ENCODE data around the gene SLCO1C1. TPM values are rescaled to one million over a fixed set of nuclear protein-coding genes. Genes with fewer than 3 reads are reported as not detected.

Gene SLCO1C1, protein sequence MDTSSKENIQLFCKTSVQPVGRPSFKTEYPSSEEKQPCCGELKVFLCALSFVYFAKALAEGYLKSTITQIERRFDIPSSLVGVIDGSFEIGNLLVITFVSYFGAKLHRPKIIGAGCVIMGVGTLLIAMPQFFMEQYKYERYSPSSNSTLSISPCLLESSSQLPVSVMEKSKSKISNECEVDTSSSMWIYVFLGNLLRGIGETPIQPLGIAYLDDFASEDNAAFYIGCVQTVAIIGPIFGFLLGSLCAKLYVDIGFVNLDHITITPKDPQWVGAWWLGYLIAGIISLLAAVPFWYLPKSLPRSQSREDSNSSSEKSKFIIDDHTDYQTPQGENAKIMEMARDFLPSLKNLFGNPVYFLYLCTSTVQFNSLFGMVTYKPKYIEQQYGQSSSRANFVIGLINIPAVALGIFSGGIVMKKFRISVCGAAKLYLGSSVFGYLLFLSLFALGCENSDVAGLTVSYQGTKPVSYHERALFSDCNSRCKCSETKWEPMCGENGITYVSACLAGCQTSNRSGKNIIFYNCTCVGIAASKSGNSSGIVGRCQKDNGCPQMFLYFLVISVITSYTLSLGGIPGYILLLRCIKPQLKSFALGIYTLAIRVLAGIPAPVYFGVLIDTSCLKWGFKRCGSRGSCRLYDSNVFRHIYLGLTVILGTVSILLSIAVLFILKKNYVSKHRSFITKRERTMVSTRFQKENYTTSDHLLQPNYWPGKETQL
- total RNA-seq = not detected

DNA sequence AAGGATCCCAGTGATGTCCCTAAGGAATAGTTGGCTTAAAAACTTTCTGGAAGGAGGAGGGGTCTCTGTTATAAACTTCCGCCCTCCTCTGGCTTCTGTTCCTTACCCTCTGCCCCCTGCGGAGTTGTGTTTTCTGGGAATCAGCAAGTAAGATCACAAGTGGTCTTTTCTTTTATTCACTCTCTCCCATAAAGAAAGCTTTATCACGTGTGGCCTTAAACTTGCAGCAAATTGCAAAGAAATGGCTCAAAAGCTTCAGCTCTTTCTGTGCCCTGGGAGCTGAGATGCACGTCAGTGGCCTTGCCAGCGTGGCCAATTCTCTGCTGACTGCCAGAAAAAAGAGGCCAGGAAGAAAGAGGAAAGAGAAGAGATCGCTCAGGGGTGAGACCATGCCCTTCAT is at the start of gene SLCO1C1:
SLCO1C1 (plus strand) TSS at position 101 of the 400 bp plus-strand sequence. CDS start 4,245 bp downstream, outside the sequence.
- H3K36me3 Mint-ChIP-seq = no peaks in the 10 kb centered on the region
- H3K27me3 Mint-ChIP-seq = no peaks in the 10 kb centered on the region
- H3K4me3 Mint-ChIP-seq = no peak within 1 kb of the TSS
- H3K4me1 Mint-ChIP-seq = no peaks in the 10 kb centered on the region
- ATAC-seq = no peak
- H3K9me3 Mint-ChIP-seq (ENCODE audit: low read depth) = peaks cover 2% of the 10 kb centered on the region
- no peak within 1 kb of the TSS for H3K27ac Mint-ChIP-seq
- CTCF ChIA-PET = no interaction called here
- no peak for DNase-seq

DNA sequence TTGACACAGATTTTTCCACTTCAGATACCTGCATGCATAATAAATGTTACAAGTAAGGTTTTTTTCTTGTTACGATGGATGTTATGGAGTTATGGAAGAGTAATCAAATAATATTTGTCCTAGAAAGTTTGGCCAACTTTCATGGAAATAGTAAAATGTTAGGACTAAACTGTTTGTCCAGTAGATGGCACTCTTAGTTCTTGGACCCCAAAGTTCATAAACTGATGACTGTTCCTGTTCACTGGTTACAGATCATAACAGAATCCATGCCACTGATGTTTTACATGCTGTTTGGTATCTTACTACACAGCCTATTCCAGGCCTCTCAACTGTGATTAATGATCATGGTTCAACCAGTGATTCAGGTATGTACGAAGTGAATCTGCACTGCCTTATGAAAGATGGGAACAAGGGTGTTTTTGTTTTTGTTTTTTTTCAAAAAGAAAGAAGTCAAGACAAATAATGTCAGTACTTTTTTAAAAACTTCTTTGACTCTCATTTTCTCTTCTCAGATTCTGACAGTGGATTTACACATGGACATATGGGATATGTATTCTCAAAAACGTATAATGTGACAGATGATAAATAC is 48.8 kb upstream of the SLCO1C1 start:
- no peaks in the 10 kb centered on the region for H3K4me1 Mint-ChIP-seq
- DNase-seq (no peak), ATAC-seq (no peak)
- H3K4me3 Mint-ChIP-seq = no peak overlapping the region
- H3K36me3 Mint-ChIP-seq = no peaks in the 10 kb centered on the region
- H3K27ac Mint-ChIP-seq = no peak overlapping the region
- CTCF ChIA-PET = no interaction called here
- no peaks in the 10 kb centered on the region for H3K27me3 Mint-ChIP-seq
- no peaks in the 10 kb centered on the region for H3K9me3 Mint-ChIP-seq (ENCODE audit: low read depth)

DNA sequence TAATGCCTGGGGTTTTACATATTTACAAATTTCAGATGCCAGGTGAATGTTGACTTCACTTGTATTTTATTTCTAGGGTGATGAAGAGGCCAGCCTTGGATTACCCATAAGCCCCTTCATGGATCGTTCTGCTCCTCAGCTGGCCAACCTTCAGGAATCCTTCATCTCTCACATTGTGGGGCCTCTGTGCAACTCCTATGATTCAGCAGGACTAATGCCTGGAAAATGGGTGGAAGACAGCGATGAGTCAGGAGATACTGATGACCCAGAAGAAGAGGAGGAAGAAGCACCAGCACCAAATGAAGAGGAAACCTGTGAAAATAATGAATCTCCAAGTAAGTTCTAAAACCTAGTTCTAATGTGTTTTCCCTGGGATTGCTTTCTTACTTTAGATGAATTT is 41.3 kb upstream of the SLCO1C1 start:
- DNase-seq (no peak), ATAC-seq (no peak)
- no peaks in the 10 kb centered on the region for H3K27me3 Mint-ChIP-seq
- H3K9me3 Mint-ChIP-seq (ENCODE audit: low read depth) = no peaks in the 10 kb centered on the region
- CTCF ChIA-PET = no interaction called here
- no peak overlapping the region for H3K4me3 Mint-ChIP-seq
- no peak overlapping the region for H3K27ac Mint-ChIP-seq
- H3K36me3 Mint-ChIP-seq = no peaks in the 10 kb centered on the region
- peaks cover 4% of the 10 kb centered on the region for H3K4me1 Mint-ChIP-seq

DNA sequence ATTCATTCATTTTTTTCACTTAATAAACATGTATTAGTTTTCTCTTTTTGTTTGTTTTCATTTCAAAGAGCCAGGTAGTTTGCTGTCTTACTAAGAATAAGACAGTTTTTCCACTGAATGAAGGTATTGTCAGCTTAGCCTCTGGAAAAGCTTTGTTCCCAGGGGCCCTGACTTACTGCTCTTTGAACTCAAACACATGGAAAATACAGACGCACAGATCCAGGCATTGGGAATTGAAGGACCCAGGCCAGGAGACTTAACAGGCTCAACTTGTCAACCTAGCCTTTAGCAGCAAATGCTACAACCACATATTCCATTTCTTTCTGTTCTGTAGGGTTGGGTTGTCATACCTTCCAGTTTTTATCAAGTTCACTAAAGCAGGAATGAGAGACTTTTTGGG is 38.5 kb upstream of the SLCO1C1 start:
- Mint-ChIP-seq H3K4me3 (no peak overlapping the region), H3K27me3 (no peaks in the 10 kb centered on the region), H3K9me3 (ENCODE audit: low read depth) (peaks cover 10% of the 10 kb centered on the region), H3K36me3 (no peaks in the 10 kb centered on the region), H3K4me1 (peaks cover 4% of the 10 kb centered on the region), H3K27ac (no peak overlapping the region)
- ATAC-seq (no peak), DNase-seq (no peak)
- CTCF ChIA-PET = no interaction called here

DNA sequence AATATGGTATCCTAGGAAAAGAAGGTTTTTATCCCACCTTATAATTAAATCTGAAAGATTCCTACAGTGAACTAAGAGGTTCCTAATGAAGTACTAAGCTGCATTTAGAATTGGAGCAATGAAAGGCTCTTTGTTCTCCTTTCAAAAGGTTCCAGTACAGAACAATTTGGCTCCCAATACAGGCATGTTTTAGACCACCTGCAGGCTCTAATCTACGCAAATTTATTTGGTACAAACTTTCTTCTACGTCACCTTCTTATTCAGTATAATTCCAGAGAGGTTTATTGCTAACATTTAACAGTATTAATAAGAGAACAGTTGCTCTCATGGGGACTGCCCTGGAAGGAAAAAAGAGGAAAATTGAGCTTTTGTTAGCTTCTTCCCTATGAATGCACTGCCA is 37.6 kb upstream of the SLCO1C1 start:
- peaks cover 4% of the 10 kb centered on the region for H3K4me1 Mint-ChIP-seq
- CTCF ChIA-PET = no interaction called here
- no peak overlapping the region for H3K27ac Mint-ChIP-seq
- no peak overlapping the region for H3K4me3 Mint-ChIP-seq
- DNase-seq = no peak
- H3K27me3 Mint-ChIP-seq = no peaks in the 10 kb centered on the region
- ATAC-seq = no peak
- no peaks in the 10 kb centered on the region for H3K36me3 Mint-ChIP-seq
- peaks cover 13% of the 10 kb centered on the region for H3K9me3 Mint-ChIP-seq (ENCODE audit: low read depth)

DNA sequence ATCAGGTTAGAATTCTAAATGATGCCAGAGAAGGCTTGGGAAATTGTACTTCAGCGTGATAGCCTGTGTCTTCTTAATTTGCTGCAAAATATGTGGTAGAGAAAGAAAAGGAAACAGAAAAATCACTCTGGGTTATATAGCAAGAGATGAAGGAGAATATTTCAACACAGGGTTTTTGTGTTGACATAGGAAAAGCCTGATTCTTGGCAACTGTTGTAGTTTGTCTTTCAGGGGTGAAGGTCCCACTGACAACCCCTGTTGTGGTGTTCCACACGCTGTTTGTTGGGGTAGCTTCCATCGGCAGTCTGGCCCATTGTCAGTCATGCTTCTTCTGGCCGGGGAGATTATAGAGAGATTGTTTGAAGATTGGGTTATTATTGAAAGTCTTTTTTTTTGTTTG is 13.8 kb upstream of the SLCO1C1 start:
- H3K9me3 Mint-ChIP-seq (ENCODE audit: low read depth) = peaks cover 1% of the 10 kb centered on the region
- H3K27me3 Mint-ChIP-seq = no peaks in the 10 kb centered on the region
- no peak for ATAC-seq
- no peaks in the 10 kb centered on the region for H3K4me1 Mint-ChIP-seq
- CTCF ChIA-PET = no interaction called here
- H3K4me3 Mint-ChIP-seq = no peak overlapping the region
- no peak for DNase-seq
- H3K36me3 Mint-ChIP-seq = no peaks in the 10 kb centered on the region
- H3K27ac Mint-ChIP-seq = no peak overlapping the region

DNA sequence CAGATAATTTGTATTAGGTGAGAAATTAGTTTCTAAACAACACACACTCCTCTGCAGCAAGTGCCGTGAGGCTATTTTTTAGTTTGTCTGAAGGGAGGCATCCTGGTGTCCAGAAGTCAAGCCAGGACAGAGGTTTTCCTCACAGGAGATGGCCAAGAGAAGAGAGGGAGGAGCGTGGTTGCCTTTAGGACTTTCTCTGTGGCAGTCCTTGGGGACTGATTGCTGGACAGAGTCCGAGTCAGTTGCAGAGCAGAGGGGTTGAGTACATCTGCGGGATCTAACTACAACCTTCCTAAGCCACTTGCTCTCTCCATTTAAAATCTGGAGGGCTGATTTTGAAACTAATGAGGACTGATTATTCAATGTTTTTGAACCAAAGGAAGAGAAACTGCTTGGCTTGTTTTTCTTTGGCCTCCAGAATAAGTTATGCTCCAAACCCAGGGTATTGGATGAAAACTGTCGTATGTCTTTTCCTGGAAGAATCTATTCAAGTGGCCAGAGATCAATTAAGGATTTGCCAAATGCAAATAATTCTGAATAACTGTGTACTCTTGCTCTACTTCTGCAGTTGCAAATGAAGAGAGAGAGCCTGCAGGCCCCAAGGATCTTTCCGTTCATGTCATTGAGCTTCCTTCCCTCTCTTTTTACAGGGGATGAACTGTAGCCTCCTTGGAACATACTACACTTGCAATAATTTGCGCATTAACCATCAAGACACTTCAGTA is 1.2 kb downstream of the SLCO1C1 start:
- H3K36me3 Mint-ChIP-seq = no peaks in the 10 kb centered on the region
- no peak overlapping the region for H3K27ac Mint-ChIP-seq
- DNase-seq (no peak), ATAC-seq (no peak)
- CTCF ChIA-PET = no interaction called here
- H3K4me3 Mint-ChIP-seq = no peak overlapping the region
- H3K27me3 Mint-ChIP-seq = no peaks in the 10 kb centered on the region
- no peaks in the 10 kb centered on the region for H3K9me3 Mint-ChIP-seq (ENCODE audit: low read depth)
- H3K4me1 Mint-ChIP-seq = no peaks in the 10 kb centered on the region

DNA sequence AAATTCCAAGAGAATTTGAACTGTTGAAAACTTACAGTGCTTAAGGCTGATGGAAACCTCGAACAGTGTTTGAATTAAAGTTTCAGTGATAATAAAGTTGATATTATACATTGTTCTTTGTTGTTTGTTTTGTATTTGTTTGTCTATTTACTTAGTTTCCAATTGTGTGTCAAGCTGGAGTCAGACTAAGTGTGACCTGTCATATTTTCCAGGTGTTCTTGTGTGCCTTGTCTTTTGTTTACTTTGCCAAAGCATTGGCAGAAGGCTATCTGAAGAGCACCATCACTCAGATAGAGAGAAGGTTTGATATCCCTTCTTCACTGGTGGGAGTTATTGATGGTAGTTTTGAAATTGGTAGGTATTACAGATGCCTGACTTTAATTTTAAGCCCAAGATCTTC is 6.0 kb downstream of the SLCO1C1 start:
- no peaks in the 10 kb centered on the region for H3K27me3 Mint-ChIP-seq
- DNase-seq (no peak), ATAC-seq (no peak)
- H3K27ac Mint-ChIP-seq = no peak overlapping the region
- no peaks in the 10 kb centered on the region for H3K9me3 Mint-ChIP-seq (ENCODE audit: low read depth)
- H3K4me1 Mint-ChIP-seq = no peaks in the 10 kb centered on the region
- no peaks in the 10 kb centered on the region for H3K36me3 Mint-ChIP-seq
- H3K4me3 Mint-ChIP-seq = no peak overlapping the region
- CTCF ChIA-PET = no interaction called here

DNA sequence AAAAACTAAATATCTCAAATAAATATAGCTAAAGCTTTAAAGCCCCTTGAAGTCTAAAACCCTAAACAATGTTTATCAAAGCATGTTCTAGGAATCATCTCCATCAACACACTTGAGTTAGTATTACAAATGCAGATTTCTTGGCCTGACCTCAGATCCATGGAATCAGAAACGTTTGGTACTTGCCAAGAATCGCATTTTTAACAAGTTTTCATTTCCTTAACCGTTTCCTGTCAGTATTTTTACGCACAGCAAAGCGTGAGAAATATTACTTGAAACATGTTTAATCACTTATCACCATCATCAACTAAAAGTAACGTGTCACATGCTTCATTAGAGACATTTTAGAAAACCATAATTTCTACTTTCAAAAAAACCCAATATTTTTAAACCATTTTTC is 9.7 kb downstream of the SLCO1C1 start:
- ATAC-seq (no peak), DNase-seq (no peak)
- Mint-ChIP-seq H3K27me3 (no peaks in the 10 kb centered on the region), H3K36me3 (no peaks in the 10 kb centered on the region), H3K9me3 (ENCODE audit: low read depth) (no peaks in the 10 kb centered on the region), H3K4me3 (no peak overlapping the region), H3K4me1 (no peaks in the 10 kb centered on the region), H3K27ac (no peak overlapping the region)
- CTCF ChIA-PET = no interaction called here

DNA sequence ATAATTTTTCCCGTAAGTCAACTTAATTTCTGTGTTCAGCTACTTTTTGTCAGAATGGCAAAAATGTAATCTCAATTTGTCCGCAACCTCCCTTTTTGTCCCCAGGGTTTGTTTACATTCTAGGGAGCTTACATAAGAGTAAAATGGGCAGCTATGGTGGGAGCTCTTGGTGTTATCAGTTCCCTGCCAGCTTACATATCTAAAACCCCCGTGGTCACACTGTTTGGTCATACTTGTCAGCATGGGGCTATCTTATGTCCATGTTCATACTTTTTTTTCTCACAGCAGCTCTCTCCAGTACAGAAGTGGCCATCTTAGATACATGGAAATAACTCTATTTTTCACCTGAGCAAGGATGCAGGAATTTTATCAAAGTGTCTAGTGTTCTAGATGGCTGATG is 16.7 kb downstream of the SLCO1C1 start:
- Mint-ChIP-seq H3K27ac (no peak overlapping the region), H3K4me3 (no peak overlapping the region), H3K9me3 (ENCODE audit: low read depth) (no peaks in the 10 kb centered on the region), H3K4me1 (no peaks in the 10 kb centered on the region), H3K36me3 (no peaks in the 10 kb centered on the region), H3K27me3 (no peaks in the 10 kb centered on the region)
- CTCF ChIA-PET = no interaction called here
- DNase-seq (no peak), ATAC-seq (no peak)

DNA sequence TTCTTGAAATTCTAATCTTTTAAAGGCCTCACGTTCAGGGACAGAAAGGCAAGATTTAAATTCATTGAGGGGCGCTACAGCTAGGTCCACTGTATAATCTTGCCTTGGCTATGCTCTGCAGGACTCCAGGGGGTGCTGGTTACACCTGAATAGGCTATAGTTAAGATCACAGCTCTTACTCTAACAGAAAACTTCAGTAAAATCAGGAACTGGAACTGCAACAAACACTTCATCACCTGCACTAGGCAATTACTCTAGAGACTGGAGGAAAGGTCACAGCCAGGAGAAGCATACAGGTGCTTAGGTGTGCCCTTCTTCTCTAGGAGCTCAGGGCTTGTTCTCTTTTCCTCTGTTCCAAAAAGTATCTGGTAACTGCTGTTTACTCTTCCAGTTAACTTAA is 20.9 kb downstream of the SLCO1C1 start:
- peaks cover 2% of the 10 kb centered on the region for H3K9me3 Mint-ChIP-seq (ENCODE audit: low read depth)
- no peak overlapping the region for H3K27ac Mint-ChIP-seq
- ATAC-seq = no peak
- CTCF ChIA-PET = no interaction called here
- no peaks in the 10 kb centered on the region for H3K36me3 Mint-ChIP-seq
- no peaks in the 10 kb centered on the region for H3K27me3 Mint-ChIP-seq
- DNase-seq = no peak
- no peaks in the 10 kb centered on the region for H3K4me1 Mint-ChIP-seq
- no peak overlapping the region for H3K4me3 Mint-ChIP-seq

DNA sequence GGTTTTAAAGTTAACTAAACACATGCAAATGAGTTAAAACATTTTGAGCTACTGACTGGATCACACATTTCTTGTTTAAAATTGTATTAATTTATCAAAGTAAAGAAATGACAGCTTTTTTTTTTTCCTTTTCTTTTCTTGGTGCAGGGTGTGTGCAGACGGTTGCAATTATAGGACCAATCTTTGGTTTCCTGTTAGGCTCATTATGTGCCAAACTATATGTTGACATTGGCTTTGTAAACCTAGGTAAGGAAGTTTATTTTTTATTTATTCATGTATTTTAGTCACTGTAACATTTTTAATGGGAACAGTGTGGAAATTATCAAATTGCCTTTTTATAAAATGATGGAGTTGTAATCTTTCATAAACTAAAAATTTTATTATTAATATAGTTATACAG is 21.9 kb downstream of the SLCO1C1 start:
- no peak for ATAC-seq
- no peak overlapping the region for H3K4me3 Mint-ChIP-seq
- H3K36me3 Mint-ChIP-seq = no peaks in the 10 kb centered on the region
- H3K27ac Mint-ChIP-seq = no peak overlapping the region
- no peaks in the 10 kb centered on the region for H3K4me1 Mint-ChIP-seq
- no peaks in the 10 kb centered on the region for H3K27me3 Mint-ChIP-seq
- CTCF ChIA-PET = no interaction called here
- DNase-seq = no peak
- H3K9me3 Mint-ChIP-seq (ENCODE audit: low read depth) = peaks cover 2% of the 10 kb centered on the region

DNA sequence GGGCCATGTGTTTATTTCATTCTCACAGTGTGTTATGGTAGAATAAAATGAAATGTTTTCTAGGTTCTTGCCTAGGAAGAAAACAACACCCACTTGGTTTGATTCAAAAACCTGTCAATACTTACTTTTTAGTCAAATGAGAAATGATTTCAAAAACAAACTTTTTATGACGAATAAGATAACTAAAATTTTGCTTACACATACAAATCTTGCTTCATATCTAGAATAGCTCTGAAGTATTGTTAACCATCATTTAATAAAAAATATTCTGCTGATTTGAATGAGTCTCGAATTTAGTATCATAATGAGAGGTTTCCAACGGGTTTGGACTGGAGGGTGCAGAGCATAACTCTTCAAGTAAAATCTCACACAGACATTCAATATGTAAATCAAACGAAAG is 23.2 kb downstream of the SLCO1C1 start:
- CTCF ChIA-PET = no interaction called here
- Mint-ChIP-seq H3K4me1 (no peaks in the 10 kb centered on the region), H3K27me3 (no peaks in the 10 kb centered on the region), H3K4me3 (no peak overlapping the region), H3K9me3 (ENCODE audit: low read depth) (peaks cover 2% of the 10 kb centered on the region), H3K27ac (no peak overlapping the region), H3K36me3 (no peaks in the 10 kb centered on the region)
- ATAC-seq (no peak), DNase-seq (no peak)

DNA sequence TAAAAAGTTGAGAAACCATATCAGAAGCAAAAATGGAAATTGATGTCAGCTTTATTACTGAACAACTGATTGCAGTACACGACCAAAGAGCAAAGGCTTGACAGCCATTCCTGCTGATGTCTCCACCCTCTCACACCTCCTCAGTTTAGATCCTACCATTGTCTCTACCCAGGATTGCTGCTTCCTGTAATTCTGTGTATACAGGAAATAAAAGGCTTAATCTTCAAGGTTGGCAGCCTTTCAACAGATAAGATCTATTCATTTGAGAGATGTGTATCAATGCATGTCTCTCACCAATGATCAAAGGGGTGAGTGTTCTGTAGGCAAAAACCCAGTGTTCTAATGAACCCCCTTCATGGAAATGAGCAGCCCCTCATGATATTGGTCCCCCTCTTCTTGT is 27.0 kb downstream of the SLCO1C1 start:
- CTCF ChIA-PET = no interaction called here
- Mint-ChIP-seq H3K27ac (no peak overlapping the region), H3K27me3 (no peaks in the 10 kb centered on the region), H3K4me3 (no peak overlapping the region), H3K9me3 (ENCODE audit: low read depth) (peaks cover 2% of the 10 kb centered on the region), H3K36me3 (no peaks in the 10 kb centered on the region), H3K4me1 (no peaks in the 10 kb centered on the region)
- DNase-seq (no peak), ATAC-seq (no peak)
